ENCODE measurements around the gene ANO4.

Gene ANO4

DNA sequence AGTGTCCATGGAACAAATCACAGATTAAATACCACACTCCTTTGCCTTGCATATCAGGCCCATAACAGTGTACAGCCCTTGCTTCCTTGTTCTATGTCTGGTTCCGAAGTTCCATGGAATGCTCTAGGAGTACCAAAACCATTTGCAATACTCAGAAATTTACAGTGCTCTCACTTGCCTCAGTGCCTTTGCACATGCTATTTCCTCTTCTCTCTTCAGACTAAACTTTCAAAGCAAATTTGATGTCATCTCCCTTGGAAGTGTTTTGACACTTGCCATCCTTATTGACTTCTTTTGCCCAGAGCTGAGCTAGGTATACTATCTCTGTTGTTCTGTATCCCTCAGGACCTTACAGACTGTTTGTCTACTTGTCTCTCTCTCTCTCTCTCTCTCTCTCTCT, 6.1 kb downstream of the ANO4 start:
- Histone ChIP-seq H3K27me3 (replicated peaks; ENCODE audit: control insufficient read depth, insufficient read depth, low read length, poor library complexity, severe bottlenecking) (no peaks in the 10 kb centered on the region), H3K4me1 (ENCODE audit: control insufficient read depth, insufficient read depth, low read length, poor library complexity, severe bottlenecking) (no peaks in the 10 kb centered on the region), H3K27ac (ENCODE audit: insufficient read depth, low read length, poor library complexity, severe bottlenecking) (no peak overlapping the region), H3K36me3 (ENCODE audit: control insufficient read depth, insufficient read depth, low read length) (no peaks in the 10 kb centered on the region), H3K9me3 (ENCODE audit: control insufficient read depth, low read length) (no peaks in the 10 kb centered on the region), H3K4me3 (ENCODE audit: insufficient read depth, low read depth, low read length, poor library complexity, severe bottlenecking) (no peak overlapping the region)
- no peak for DNase-seq

DNA sequence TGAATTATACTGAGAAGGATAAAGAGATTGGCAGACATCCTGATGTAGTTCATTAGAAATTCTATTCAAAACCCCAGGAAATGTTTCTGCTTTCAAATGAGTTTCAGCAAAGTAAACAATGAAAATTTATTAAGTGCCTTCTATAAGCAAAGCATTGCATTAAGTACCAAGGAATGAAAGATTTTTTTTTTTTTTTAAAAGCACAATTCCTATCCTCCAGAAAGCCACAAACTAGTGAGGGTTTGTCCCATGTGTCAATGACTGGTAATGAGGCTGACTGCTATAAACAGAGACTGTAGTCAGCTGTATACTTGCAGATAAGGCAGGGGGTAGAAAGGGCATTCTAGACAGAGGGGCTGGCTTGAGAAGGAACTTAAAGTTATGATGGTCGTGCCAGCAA, 6.7 kb downstream of the ANO4 start:
- H3K4me1 ChIP-seq (ENCODE audit: control insufficient read depth, insufficient read depth, low read length, poor library complexity, severe bottlenecking), result no peaks in the 10 kb centered on the region
- DNase-seq, result no peak

DNA sequence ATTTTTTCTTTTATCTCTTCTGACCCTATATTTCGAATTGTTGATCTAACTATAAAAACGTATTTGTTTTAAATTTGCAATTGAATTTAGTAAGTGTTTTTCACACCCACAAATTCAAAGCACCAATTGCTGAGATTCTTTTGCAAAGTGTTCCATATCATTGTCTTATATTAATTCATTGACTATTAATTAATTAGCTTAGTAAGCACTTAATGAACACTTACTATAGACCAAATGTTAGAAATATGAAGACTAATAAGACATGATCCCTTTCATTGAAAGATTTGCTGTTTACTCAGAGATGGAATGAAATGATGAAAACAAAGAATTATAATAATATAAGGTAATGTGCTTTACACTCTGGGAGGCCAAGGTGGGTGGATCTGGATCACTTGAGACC, 14.2 kb downstream of the ANO4 start:
- Histone ChIP-seq H3K9me3 (ENCODE audit: control insufficient read depth, low read length) (no peaks in the 10 kb centered on the region), H3K27me3 (replicated peaks; ENCODE audit: control insufficient read depth, insufficient read depth, low read length, poor library complexity, severe bottlenecking) (no peaks in the 10 kb centered on the region), H3K36me3 (ENCODE audit: control insufficient read depth, insufficient read depth, low read length) (no peaks in the 10 kb centered on the region), H3K27ac (ENCODE audit: insufficient read depth, low read length, poor library complexity, severe bottlenecking) (no peak overlapping the region), H3K4me1 (ENCODE audit: control insufficient read depth, insufficient read depth, low read length, poor library complexity, severe bottlenecking) (no peaks in the 10 kb centered on the region), H3K4me3 (ENCODE audit: insufficient read depth, low read depth, low read length, poor library complexity, severe bottlenecking) (no peak overlapping the region)
- no peak for DNase-seq

More for the DNA sequence above, 6.7 kb downstream of the ANO4 start:
- Histone ChIP-seq H3K4me3 (ENCODE audit: insufficient read depth, low read depth, low read length, poor library complexity, severe bottlenecking) (no peak overlapping the region), H3K36me3 (ENCODE audit: control insufficient read depth, insufficient read depth, low read length) (no peaks in the 10 kb centered on the region), H3K9me3 (ENCODE audit: control insufficient read depth, low read length) (no peaks in the 10 kb centered on the region), H3K27ac (ENCODE audit: insufficient read depth, low read length, poor library complexity, severe bottlenecking) (no peak overlapping the region), H3K27me3 (replicated peaks; ENCODE audit: control insufficient read depth, insufficient read depth, low read length, poor library complexity, severe bottlenecking) (no peaks in the 10 kb centered on the region)

DNA sequence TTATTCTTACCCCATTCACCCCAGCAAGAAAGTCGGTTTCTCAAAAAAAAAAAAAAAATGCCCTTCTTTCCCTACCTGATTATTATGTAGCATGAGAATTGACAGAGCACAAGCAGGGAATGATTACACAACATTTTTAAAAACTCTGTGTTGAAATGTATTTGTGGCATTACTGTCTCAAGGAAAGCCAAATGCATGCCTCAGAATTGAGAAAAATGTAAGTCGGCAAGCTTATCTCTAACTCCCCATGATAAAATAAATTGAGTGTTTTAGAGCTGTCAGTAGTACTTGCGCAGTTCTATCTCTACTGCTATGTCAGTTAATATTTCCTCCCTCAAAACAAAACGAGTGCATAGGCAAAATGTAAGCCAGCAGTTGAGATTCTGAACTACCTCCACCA, 25.7 kb downstream of the ANO4 start:
- Histone ChIP-seq H3K4me1 (ENCODE audit: control insufficient read depth, insufficient read depth, low read length, poor library complexity, severe bottlenecking) (no peaks in the 10 kb centered on the region), H3K4me3 (ENCODE audit: insufficient read depth, low read depth, low read length, poor library complexity, severe bottlenecking) (no peak overlapping the region), H3K36me3 (ENCODE audit: control insufficient read depth, insufficient read depth, low read length) (no peaks in the 10 kb centered on the region), H3K9me3 (ENCODE audit: control insufficient read depth, low read length) (no peaks in the 10 kb centered on the region), H3K27ac (ENCODE audit: insufficient read depth, low read length, poor library complexity, severe bottlenecking) (no peak overlapping the region), H3K27me3 (replicated peaks; ENCODE audit: control insufficient read depth, insufficient read depth, low read length, poor library complexity, severe bottlenecking) (no peaks in the 10 kb centered on the region)
- no peak for DNase-seq

DNA sequence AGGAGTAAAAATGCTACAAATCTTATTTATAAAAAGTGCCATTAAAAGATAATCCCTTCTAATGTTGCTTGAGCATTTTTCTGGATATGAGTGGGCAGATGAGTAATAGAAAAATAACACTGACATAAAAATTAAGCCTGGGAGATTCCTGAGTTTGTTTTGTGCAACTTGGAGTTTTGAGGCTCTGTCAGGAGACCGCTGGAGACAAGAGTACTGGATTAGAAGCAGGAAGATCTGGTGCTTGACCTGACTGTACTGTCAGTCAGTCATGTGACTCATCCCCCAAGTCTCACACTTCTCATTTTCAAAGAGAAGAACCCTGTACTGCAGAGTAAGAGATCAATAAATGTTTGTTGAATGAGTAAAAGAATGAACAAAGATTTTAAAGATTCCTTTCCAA, 29.4 kb downstream of the ANO4 start:
- H3K36me3 ChIP-seq (ENCODE audit: control insufficient read depth, insufficient read depth, low read length), result no peaks in the 10 kb centered on the region
- H3K4me3 ChIP-seq (ENCODE audit: insufficient read depth, low read depth, low read length, poor library complexity, severe bottlenecking), result no peak overlapping the region
- no peak overlapping the region for H3K27ac ChIP-seq (ENCODE audit: insufficient read depth, low read length, poor library complexity, severe bottlenecking)
- no peak for DNase-seq
- no peaks in the 10 kb centered on the region for H3K4me1 ChIP-seq (ENCODE audit: control insufficient read depth, insufficient read depth, low read length, poor library complexity, severe bottlenecking)
- no peaks in the 10 kb centered on the region for H3K9me3 ChIP-seq (ENCODE audit: control insufficient read depth, low read length)
- no peaks in the 10 kb centered on the region for H3K27me3 ChIP-seq (replicated peaks; ENCODE audit: control insufficient read depth, insufficient read depth, low read length, poor library complexity, severe bottlenecking)

DNA sequence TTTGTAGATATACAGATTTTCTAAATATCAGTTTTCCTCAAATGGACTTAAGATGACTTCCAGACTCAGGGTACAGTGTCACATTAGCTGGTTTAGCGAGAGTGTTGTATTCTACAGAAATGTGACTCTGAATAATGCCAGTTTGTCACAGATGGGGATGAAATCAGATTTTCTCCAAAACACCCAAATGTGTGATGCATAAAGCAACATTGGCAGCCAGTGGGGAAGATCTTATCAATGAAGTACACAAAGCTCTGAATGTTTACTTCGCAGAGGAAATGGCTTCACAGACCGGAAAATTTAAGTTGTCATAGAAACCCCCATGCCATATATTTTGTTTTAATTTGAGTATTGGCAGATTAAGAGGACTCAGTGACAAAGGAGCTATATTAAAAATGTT, 29.9 kb downstream of the ANO4 start:
- H3K9me3 ChIP-seq (ENCODE audit: control insufficient read depth, low read length), result no peaks in the 10 kb centered on the region
- no peak overlapping the region for H3K27ac ChIP-seq (ENCODE audit: insufficient read depth, low read length, poor library complexity, severe bottlenecking)
- no peaks in the 10 kb centered on the region for H3K4me1 ChIP-seq (ENCODE audit: control insufficient read depth, insufficient read depth, low read length, poor library complexity, severe bottlenecking)
- H3K4me3 ChIP-seq (ENCODE audit: insufficient read depth, low read depth, low read length, poor library complexity, severe bottlenecking), result no peak overlapping the region
- no peak for DNase-seq
- no peaks in the 10 kb centered on the region for H3K27me3 ChIP-seq (replicated peaks; ENCODE audit: control insufficient read depth, insufficient read depth, low read length, poor library complexity, severe bottlenecking)
- no peaks in the 10 kb centered on the region for H3K36me3 ChIP-seq (ENCODE audit: control insufficient read depth, insufficient read depth, low read length)

DNA sequence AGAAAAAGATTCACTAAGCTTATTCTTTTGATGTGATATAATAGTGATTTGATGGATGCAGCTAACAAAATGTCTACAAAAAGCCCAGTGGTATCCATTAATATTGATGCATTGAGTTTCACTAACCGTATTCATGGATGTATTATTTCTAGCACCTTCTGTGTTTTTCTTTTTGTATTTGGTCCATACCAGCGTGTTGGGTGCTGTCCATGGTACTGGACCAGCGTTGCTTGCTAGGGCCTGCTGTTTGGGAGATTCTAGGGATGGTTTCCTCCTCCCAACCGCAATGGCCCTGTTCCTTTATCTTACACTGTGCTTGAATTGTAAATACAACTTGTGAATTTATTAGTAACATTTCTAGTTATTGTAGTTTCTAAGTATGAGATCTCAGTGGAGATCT, 31.7 kb downstream of the ANO4 start:
- Histone ChIP-seq H3K36me3 (ENCODE audit: control insufficient read depth, insufficient read depth, low read length) (no peaks in the 10 kb centered on the region), H3K4me3 (ENCODE audit: insufficient read depth, low read depth, low read length, poor library complexity, severe bottlenecking) (no peak overlapping the region), H3K9me3 (ENCODE audit: control insufficient read depth, low read length) (no peaks in the 10 kb centered on the region), H3K4me1 (ENCODE audit: control insufficient read depth, insufficient read depth, low read length, poor library complexity, severe bottlenecking) (no peaks in the 10 kb centered on the region), H3K27ac (ENCODE audit: insufficient read depth, low read length, poor library complexity, severe bottlenecking) (no peak overlapping the region), H3K27me3 (replicated peaks; ENCODE audit: control insufficient read depth, insufficient read depth, low read length, poor library complexity, severe bottlenecking) (no peaks in the 10 kb centered on the region)
- no peak for DNase-seq

DNA sequence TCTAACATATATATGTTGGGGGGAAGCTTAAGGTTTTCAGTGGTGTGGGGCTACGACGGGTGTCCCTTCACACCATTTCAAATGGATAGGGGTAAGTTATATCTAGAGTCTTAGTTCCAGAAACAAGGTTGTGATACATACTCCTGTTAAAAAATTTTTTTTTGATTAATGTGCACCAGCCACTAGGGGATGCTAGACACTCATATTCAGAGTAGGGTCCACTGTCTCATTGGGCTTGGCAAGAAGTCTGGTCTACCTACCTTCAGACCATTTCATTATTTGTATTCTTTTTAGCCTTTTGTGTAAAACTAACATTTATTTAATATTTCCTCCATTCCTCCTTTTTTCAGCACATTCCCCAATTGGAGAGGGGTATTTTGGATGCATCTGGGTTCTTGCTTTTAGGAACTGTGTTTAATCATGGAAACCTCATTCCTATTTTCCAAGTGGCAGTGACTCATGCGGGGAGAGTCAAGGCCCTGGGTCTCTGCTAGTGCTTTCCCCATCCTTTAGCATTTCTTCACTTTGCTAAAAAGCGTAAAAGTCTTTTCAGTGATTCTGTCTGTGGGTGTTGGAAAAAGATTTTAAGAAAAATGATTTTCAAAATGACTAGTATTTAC, 33.4 kb downstream of the ANO4 start:
- no peaks in the 10 kb centered on the region for H3K36me3 ChIP-seq (ENCODE audit: control insufficient read depth, insufficient read depth, low read length)
- H3K27ac ChIP-seq (ENCODE audit: insufficient read depth, low read length, poor library complexity, severe bottlenecking), result no peak overlapping the region
- no peaks in the 10 kb centered on the region for H3K4me1 ChIP-seq (ENCODE audit: control insufficient read depth, insufficient read depth, low read length, poor library complexity, severe bottlenecking)
- no peaks in the 10 kb centered on the region for H3K27me3 ChIP-seq (replicated peaks; ENCODE audit: control insufficient read depth, insufficient read depth, low read length, poor library complexity, severe bottlenecking)
- H3K4me3 ChIP-seq (ENCODE audit: insufficient read depth, low read depth, low read length, poor library complexity, severe bottlenecking), result no peak overlapping the region
- DNase-seq, result no peak
- no peaks in the 10 kb centered on the region for H3K9me3 ChIP-seq (ENCODE audit: control insufficient read depth, low read length)

DNA sequence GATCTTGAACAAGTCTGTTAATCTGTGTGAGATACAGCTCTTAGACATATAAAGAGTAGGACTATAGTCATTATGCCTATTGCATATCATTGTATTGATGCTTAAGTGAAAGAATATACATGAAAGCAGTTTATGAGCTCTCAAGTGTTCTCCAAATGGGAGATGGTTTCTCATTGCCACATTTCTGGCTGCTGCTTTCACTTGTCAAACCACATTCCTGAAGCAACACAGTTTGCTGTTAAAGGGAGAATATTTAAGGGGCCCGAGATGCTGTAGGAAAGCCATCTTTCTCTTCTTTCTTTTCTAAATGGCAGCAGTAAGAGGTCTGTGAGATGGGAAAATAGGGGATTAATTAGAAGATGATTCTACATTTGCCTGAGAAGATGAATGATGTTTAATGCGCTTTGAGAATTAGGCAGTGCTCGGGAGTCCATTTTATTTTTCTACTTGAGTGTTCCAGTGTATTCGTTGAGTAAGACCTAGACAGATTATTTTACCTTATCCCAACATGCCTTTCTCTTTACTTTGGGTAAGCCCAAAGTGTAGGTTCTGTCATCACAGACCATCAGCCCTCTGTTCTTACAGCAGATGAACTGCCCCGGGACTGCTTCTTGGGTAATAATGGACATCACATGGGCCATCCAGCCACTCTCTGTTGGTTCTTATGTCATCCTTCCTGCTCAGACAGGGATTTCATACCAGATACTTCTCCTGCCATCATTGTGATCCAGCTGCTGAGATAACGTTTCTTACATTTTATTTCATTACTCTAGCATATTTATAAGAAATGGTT, 35.6 kb downstream of the ANO4 start:
- no peaks in the 10 kb centered on the region for H3K9me3 ChIP-seq (ENCODE audit: control insufficient read depth, low read length)
- H3K4me3 ChIP-seq (ENCODE audit: insufficient read depth, low read depth, low read length, poor library complexity, severe bottlenecking), result no peak overlapping the region
- no peak for DNase-seq
- H3K27me3 ChIP-seq (replicated peaks; ENCODE audit: control insufficient read depth, insufficient read depth, low read length, poor library complexity, severe bottlenecking), result no peaks in the 10 kb centered on the region
- H3K36me3 ChIP-seq (ENCODE audit: control insufficient read depth, insufficient read depth, low read length), result no peaks in the 10 kb centered on the region
- no peak overlapping the region for H3K27ac ChIP-seq (ENCODE audit: insufficient read depth, low read length, poor library complexity, severe bottlenecking)
- no peaks in the 10 kb centered on the region for H3K4me1 ChIP-seq (ENCODE audit: control insufficient read depth, insufficient read depth, low read length, poor library complexity, severe bottlenecking)

DNA sequence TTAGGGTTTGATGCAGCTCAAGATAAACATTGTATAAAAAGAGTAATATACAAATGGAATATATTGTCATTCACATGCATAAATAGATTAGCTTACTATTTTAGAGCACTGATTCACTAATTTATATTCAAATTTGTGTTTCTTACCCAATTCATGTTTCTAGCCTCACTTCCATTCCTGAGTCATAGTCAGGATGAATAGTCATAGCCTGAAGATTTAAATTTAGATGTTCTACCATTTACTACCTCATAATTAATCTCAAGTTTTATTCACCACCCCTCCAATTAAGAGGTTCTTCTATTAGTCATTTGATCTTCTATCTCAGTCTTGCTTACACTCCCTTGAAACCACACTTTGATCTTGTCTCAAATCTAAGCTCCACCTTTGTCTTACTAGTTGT, 38.7 kb downstream of the ANO4 start:
- no peaks in the 10 kb centered on the region for H3K36me3 ChIP-seq (ENCODE audit: control insufficient read depth, insufficient read depth, low read length)
- no peaks in the 10 kb centered on the region for H3K27me3 ChIP-seq (replicated peaks; ENCODE audit: control insufficient read depth, insufficient read depth, low read length, poor library complexity, severe bottlenecking)
- no peak overlapping the region for H3K27ac ChIP-seq (ENCODE audit: insufficient read depth, low read length, poor library complexity, severe bottlenecking)
- no peak for DNase-seq
- no peak overlapping the region for H3K4me3 ChIP-seq (ENCODE audit: insufficient read depth, low read depth, low read length, poor library complexity, severe bottlenecking)
- no peaks in the 10 kb centered on the region for H3K4me1 ChIP-seq (ENCODE audit: control insufficient read depth, insufficient read depth, low read length, poor library complexity, severe bottlenecking)
- no peaks in the 10 kb centered on the region for H3K9me3 ChIP-seq (ENCODE audit: control insufficient read depth, low read length)

All from effector memory CD4-positive, alpha-beta T cell (primary cell).